Stomach (tissue), 9 donors: ENCODE results near the gene ACO2. TPM values are rescaled to one million over a fixed set of nuclear protein-coding genes. Genes with fewer than 3 reads are reported as not detected.

Experiments
- DNase-seq, 2 donors: peaks; one replicate each; pipeline versions ENCODE4 v3.0.0 to v3.0.0-alpha.2; 2013 to 2019
- H3K27ac ChIP-seq, 5 donors: fragments of 200-600 bp in 4 of 5; sonication (generic) in 4 of 5; one replicate each; pipeline ENCODE4 v1.5.1; 2013 to 2019; ENCODE audit warnings: mild to moderate bottlenecking in 1 of 5, moderate library complexity in 1 of 5
- H3K27me3 ChIP-seq, 3 donors: fragments of 200-600 bp; sonication (generic); one replicate each; pipeline ENCODE4 v1.5.1; 2017 to 2019; ENCODE audit warnings: mixed run types in 1 of 3
- H3K36me3 ChIP-seq, 4 donors: fragments of 200-600 bp; sonication (generic); 1 replicate in 3 of 4; 2 replicates in 1 of 4; pipeline ENCODE4 v1.5.1; 2016 to 2019
- H3K4me1 ChIP-seq, 4 donors: fragments of 200-600 bp; sonication (generic); one replicate each; pipeline ENCODE4 v1.5.1; 2016 to 2019
- H3K4me3 ChIP-seq, 4 donors: fragments of 200-600 bp; sonication (generic) in 3 of 4; one replicate each; pipeline ENCODE4 v1.5.1; 2016 to 2019; ENCODE audit warnings: mild to moderate bottlenecking in 1 of 4
- H3K9me3 ChIP-seq, 4 donors: fragments of 200-600 bp; sonication (generic); one replicate each; pipeline ENCODE4 v1.5.1; 2016 to 2019
- CTCF ChIP-seq, 7 experiments: fragments of 450-650 bp in 4 of 7; fragments of 200-600 bp in 3 of 7; sonication (generic) in 3 of 7; IDR thresholded peaks; one replicate each; pipeline ENCODE4 v1.5.1; 2016 to 2019; ENCODE audit warnings: antibody characterized with exemption in 7 of 7, control low read depth in 2 of 7, mild to moderate bottlenecking in 1 of 7
- EP300 ChIP-seq: sonication (generic); formaldehyde crosslinking; IDR thresholded peaks from one replicate; pipeline ENCODE4 v1.6.1; 2017; ENCODE audit warnings: antibody characterized with exemption
- POLR2A ChIP-seq, 4 donors: fragments of 450-650 bp; IDR thresholded peaks; one replicate each; pipeline ENCODE4 v1.6.1; 2016; ENCODE audit warnings: antibody characterized with exemption in 4 of 4, control low read depth in 2 of 4, mild to moderate bottlenecking in 1 of 4, moderate library complexity in 1 of 4
- POLR2AphosphoS5 ChIP-seq, 3 donors: sonication (generic); formaldehyde crosslinking; IDR thresholded peaks; one replicate each; pipeline ENCODE4 v1.6.1; 2016; ENCODE audit warnings: antibody characterized with exemption in 3 of 3
- WGBS, 5 donors: extraction: QIAGEN DNeasy Blood & Tissue Kit in 3 of 5; methylation state at CpG; one replicate each; pipeline versions ENCODE4 v1.1.5 to v1.1.7; 2013 to 2018; 5-methylcytosine and 5-hydroxymethylcytosine counted together
- intact Hi-C: fragments of 100-400 bp; cut with DNase I; formaldehyde crosslinking; loops from one replicate; pipeline ENCODE4 v1.15.1; 2023; ENCODE audit warnings: low total_unique reads
- polyA plus RNA-seq, 3 donors: library from polyadenylated mRNA; stranded (reverse); fragments of 200-250 nt; gene quantifications; one replicate each; pipeline ENCODE4 v1.2.3, GENCODE V29; 2013
- total RNA-seq, 5 donors: library from RNA; depleted of rRNA; stranded (reverse); fragments of >200 nt; gene quantifications; one replicate each; pipeline versions ENCODE4 v1.1.0 to v1.2.3, GENCODE V29; 2014 to 2016
- donor health status: healthy with polysubstance abuse.
- donor health status: Bipolar disorder and iron deficiency.
- donor health status: healthy.

ACO2 gene
- total and polyA plus RNA-seq, 8 donors: 46.6 to 238 (median 90.1) TPM

- no peak for DNase-seq
- Histone ChIP-seq H3K27ac (peak overlapping the region in 2 of 5 donors; percentile 10 to 90), H3K36me3 (peaks cover 7 to 45% (median 31%) of the 10 kb centered on the region in 4 donors), H3K4me3 (no peak overlapping the region), H3K4me1 (peaks cover 11 to 66% (median 39%) of the 10 kb centered on the region in 4 donors), H3K9me3 (no peaks in the 10 kb centered on the region), H3K27me3 (no peaks in the 10 kb centered on the region)
- intact Hi-C loops: loop anchor here (10.0 kb wide), 1 partner anchor 53 kb away; no protein-coding TSS in a partner anchor
- 52 to 60% (median 59%) methylated on average over 3 of the region's 3 CpGs for WGBS, 5 donors
- TF ChIP-seq POLR2A (IDR thresholded peaks at IDR 0.05): no peak
- TF ChIP-seq CTCF (IDR thresholded peaks at IDR 0.05): no peak
- no peak for TF ChIP-seq EP300
- TF ChIP-seq POLR2AphosphoS5 (IDR thresholded peaks at IDR 0.05): no peak
Measured at GRCh38 chr22:41541484-41541883, 72.6 kb downstream of the ACO2 start.

GRCh38 chr22:41542224-41542623, 73.3 kb downstream of the ACO2 start:
- Histone ChIP-seq H3K27ac (peak overlapping the region in 2 of 5 donors; percentile 10 to 90), H3K27me3 (no peaks in the 10 kb centered on the region), H3K9me3 (no peaks in the 10 kb centered on the region), H3K36me3 (peaks cover 7 to 39% (median 25%) of the 10 kb centered on the region in 4 donors), H3K4me3 (peak overlapping the region in 2 of 4 donors; percentile 87 to 97), H3K4me1 (peaks cover 11 to 66% (median 39%) of the 10 kb centered on the region in 4 donors)
- 87 to 93% (median 92%) methylated on average over 4 of the region's 4 CpGs for WGBS, 5 donors
- no peak for TF ChIP-seq CTCF (IDR thresholded peaks at IDR 0.05)
- no peak for TF ChIP-seq POLR2A (IDR thresholded peaks at IDR 0.05)
- no peak for TF ChIP-seq EP300
- TF ChIP-seq POLR2AphosphoS5 (IDR thresholded peaks at IDR 0.05): no peak
- DNase-seq: no peak
- intact Hi-C loops: loop anchor here (10.0 kb wide), 1 partner anchor 53 kb away; no protein-coding TSS in a partner anchor

- H3K4me1 ChIP-seq: peaks cover 11 to 51% (median 39%) of the 10 kb centered on the region in 4 donors
- TF ChIP-seq EP300 (no peak), CTCF (IDR thresholded peaks at IDR 0.05) (peak in 5 of 7 experiments; percentile 33 to 65 (median 45)), POLR2A (IDR thresholded peaks at IDR 0.05) (no peak), POLR2AphosphoS5 (IDR thresholded peaks at IDR 0.05) (peak; percentile 46 to 83 (median 52))
- intact Hi-C loops: loop anchor here (10.0 kb wide), 1 partner anchor 51 kb away; no protein-coding TSS in a partner anchor
- no peaks in the 10 kb centered on the region for H3K27me3 ChIP-seq
- H3K27ac ChIP-seq: peak within 1 kb of the TSS; percentile 77 to 92 (median 90)
- WGBS, 5 donors: 0 to 1% (median 0%) methylated on average over 14 to 80 of the region's 80 CpGs
- no peaks in the 10 kb centered on the region for H3K9me3 ChIP-seq
- H3K4me3 ChIP-seq: peak within 1 kb of the TSS; percentile 72 to 97 (median 83)
- H3K36me3 ChIP-seq: peaks cover 7 to 22% (median 15%) of the 10 kb centered on the region in 4 donors
- peak; percentile 99 for DNase-seq
Measured at GRCh38 chr22:41543854-41544670, 75.1 kb downstream of the ACO2 start, which contains the start of gene POLR3H. Gene POLR3H, minus strand, starts transcription at chr22:41544470. Its CDS starts 369 bp downstream, at chr22:41544101.

GRCh38 chr22:41544671-41545476, 76.0 kb downstream of the ACO2 start:
- H3K27ac ChIP-seq: peak overlapping the region in 4 of 5 donors; percentile 88 to 92 (median 91)

More at GRCh38 chr22:41544671-41545476, 76.0 kb downstream of the ACO2 start:
- Histone ChIP-seq H3K9me3 (no peaks in the 10 kb centered on the region), H3K4me1 (peaks cover 11 to 46% (median 39%) of the 10 kb centered on the region in 4 donors), H3K36me3 (peaks cover 7 to 14% (median 7%) of the 10 kb centered on the region in 4 donors), H3K4me3 (peak overlapping the region; percentile 72 to 97 (median 83)), H3K27me3 (no peaks in the 10 kb centered on the region)
- 19 to 25% (median 22%) methylated on average over 21 of the region's 21 CpGs for WGBS, 5 donors
- intact Hi-C loops: loop anchor here (10.0 kb wide), 1 partner anchor 50 kb away; no protein-coding TSS in a partner anchor
- DNase-seq: no peak
- TF ChIP-seq POLR2AphosphoS5 (IDR thresholded peaks at IDR 0.05) (no peak), POLR2A (IDR thresholded peaks at IDR 0.05) (no peak), EP300 (no peak), CTCF (IDR thresholded peaks at IDR 0.05) (no peak)
